Ovary (tissue), 3 donors: Measurements from ENCODE around the gene RHCG.

Experiments used
- POLR2A ChIP-seq: fragments of 450-650 bp; IDR thresholded peaks from one replicate; pipeline ENCODE4 v1.6.1; 2017; ENCODE audit warnings: antibody characterized with exemption, mild to moderate bottlenecking, moderate library complexity
- TF ChIP-seq, protein P1 (sequence below), 3 donors: fragments of 450-650 bp in 2 of 3; fragments of 200-600 bp in 1 of 3; IDR thresholded peaks; one replicate each; pipeline versions ENCODE4 v1.5.1 to v1.8.0; 2016 to 2022; ENCODE audit warnings: antibody characterized with exemption in 3 of 3, mild to moderate bottlenecking in 1 of 3
- donor health status: DM: no; HTN: no; CAD: no.

DNA sequence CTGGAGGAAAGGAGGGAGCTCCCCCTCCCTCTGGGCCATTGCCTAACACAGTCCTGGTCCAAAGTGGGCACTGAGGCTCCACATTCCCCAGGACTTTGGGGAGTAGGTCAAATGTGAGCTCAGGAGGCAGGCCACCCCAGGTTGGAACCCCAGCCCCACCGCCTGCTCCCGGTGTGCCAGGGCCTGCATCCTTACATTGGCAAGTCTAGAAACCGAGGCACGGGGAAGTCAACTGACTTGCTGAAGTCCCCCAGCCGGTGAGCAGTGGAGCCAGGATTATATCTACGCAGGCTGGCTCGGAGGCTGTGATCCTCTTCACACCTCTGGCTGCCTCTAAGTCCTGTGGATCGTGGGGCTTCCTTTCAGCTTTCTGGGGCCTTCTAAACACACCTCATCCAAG, 48.7 kb downstream of the RHCG start:
- TF ChIP-seq, protein P1, sequence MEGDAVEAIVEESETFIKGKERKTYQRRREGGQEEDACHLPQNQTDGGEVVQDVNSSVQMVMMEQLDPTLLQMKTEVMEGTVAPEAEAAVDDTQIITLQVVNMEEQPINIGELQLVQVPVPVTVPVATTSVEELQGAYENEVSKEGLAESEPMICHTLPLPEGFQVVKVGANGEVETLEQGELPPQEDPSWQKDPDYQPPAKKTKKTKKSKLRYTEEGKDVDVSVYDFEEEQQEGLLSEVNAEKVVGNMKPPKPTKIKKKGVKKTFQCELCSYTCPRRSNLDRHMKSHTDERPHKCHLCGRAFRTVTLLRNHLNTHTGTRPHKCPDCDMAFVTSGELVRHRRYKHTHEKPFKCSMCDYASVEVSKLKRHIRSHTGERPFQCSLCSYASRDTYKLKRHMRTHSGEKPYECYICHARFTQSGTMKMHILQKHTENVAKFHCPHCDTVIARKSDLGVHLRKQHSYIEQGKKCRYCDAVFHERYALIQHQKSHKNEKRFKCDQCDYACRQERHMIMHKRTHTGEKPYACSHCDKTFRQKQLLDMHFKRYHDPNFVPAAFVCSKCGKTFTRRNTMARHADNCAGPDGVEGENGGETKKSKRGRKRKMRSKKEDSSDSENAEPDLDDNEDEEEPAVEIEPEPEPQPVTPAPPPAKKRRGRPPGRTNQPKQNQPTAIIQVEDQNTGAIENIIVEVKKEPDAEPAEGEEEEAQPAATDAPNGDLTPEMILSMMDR (IDR thresholded peaks at IDR 0.05), result no peak
- no peak for TF ChIP-seq POLR2A
